ENCODE results near the gene UMOD. TPM values are rescaled to one million over a fixed set of nuclear protein-coding genes. Genes with fewer than 3 reads are reported as not detected.

UMOD gene
- total and polyA plus RNA-seq, 9 of the 15 experiments (the other 6 are each of a cell fraction or from before 2014, with no cell fraction given), result not detected

GRCh38 chr16:20303012-20303411, 49.5 kb downstream of the UMOD start (continued):
- TF ChIP-seq ID3 (CRISPR knock-in tag; IDR thresholded peaks at IDR 0.05), result no peak
- TF ChIP-seq ID3 (tag; IDR thresholded peaks at IDR 0.05), result no peak
- peak; percentile 93 for TF ChIP-seq MEIS2 (IDR thresholded peaks at IDR 0.05; ENCODE audit: partially characterized antibody)
- no peak for TF ChIP-seq SMAD4 (CRISPR knock-in tag; conservative IDR thresholded peaks at IDR 0.05)
- no peak for TF ChIP-seq MXI1 (IDR thresholded peaks at IDR 0.05; ENCODE audit: low read depth, low read length)
- peak; percentile 85 for TF ChIP-seq MECOM (CRISPR knock-in tag; IDR thresholded peaks at IDR 0.05)
- TF ChIP-seq ZNF512 (tag; IDR thresholded peaks at IDR 0.05), result no peak
- TF ChIP-seq RFX5 (IDR thresholded peaks at IDR 0.05; ENCODE audit: low read depth, low read length), result no peak
- no peak for TF ChIP-seq ZNF121 (CRISPR knock-in tag; conservative IDR thresholded peaks at IDR 0.05)
- no peak for TF ChIP-seq ELF2 (CRISPR knock-in tag; IDR thresholded peaks at IDR 0.05)
- TF ChIP-seq MLLT1 (IDR thresholded peaks at IDR 0.05), result no peak
- no peak for TF ChIP-seq ZNF785 (CRISPR knock-in tag; IDR thresholded peaks at IDR 0.05)
- peak in 1 of 3 experiments; percentile 79; a peak in 2 of 6 replicates for TF ChIP-seq ZBTB11 (CRISPR knock-in tag; IDR thresholded peaks at IDR 0.05)
- TF ChIP-seq POLR3G (IDR thresholded peaks at IDR 0.05; ENCODE audit: extremely low read depth, insufficient read length, insufficient replicate concordance), result no peak
- no peak for TF ChIP-seq ZNF12 (CRISPR knock-in tag; IDR thresholded peaks at IDR 0.05)
- no peak for TF ChIP-seq COPS2 (conservative IDR thresholded peaks at IDR 0.05)
- peak; percentile 79; the same call in 1 of the 2 replicates for TF ChIP-seq SMARCE1 (IDR thresholded peaks at IDR 0.05)
- peak; percentile 37; the same call in 1 of the 2 replicates for TF ChIP-seq LEF1 (IDR thresholded peaks at IDR 0.05)
